M059J (cell line): ENCODE measurements around the gene ABHD3. TPM values are rescaled to one million over a fixed set of nuclear protein-coding genes. Genes with fewer than 3 reads are reported as not detected.
"Not testable (repeated sequence)": the region's sequence is repeated elsewhere in the genome, so short reads cannot be mapped to it uniquely, and the experiment has no call there.

Source experiments
- DNase-seq: peaks from one replicate; pipeline ENCODE4 v3.0.0-alpha.2; 2012; ENCODE audit warnings: low read depth
- total RNA-seq: library from RNA; depleted of rRNA; stranded (reverse); fragments of >200 nt; shearing (Covaris generic); gene quantifications from 2 replicates; pipeline ENCODE4 v1.2.3, GENCODE V29; 2014; rRNA removed

The ABHD3 gene, protein sequence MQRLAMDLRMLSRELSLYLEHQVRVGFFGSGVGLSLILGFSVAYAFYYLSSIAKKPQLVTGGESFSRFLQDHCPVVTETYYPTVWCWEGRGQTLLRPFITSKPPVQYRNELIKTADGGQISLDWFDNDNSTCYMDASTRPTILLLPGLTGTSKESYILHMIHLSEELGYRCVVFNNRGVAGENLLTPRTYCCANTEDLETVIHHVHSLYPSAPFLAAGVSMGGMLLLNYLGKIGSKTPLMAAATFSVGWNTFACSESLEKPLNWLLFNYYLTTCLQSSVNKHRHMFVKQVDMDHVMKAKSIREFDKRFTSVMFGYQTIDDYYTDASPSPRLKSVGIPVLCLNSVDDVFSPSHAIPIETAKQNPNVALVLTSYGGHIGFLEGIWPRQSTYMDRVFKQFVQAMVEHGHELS
- total RNA-seq, result 38.2 and 45.6 TPM in 2 replicates

DNA sequence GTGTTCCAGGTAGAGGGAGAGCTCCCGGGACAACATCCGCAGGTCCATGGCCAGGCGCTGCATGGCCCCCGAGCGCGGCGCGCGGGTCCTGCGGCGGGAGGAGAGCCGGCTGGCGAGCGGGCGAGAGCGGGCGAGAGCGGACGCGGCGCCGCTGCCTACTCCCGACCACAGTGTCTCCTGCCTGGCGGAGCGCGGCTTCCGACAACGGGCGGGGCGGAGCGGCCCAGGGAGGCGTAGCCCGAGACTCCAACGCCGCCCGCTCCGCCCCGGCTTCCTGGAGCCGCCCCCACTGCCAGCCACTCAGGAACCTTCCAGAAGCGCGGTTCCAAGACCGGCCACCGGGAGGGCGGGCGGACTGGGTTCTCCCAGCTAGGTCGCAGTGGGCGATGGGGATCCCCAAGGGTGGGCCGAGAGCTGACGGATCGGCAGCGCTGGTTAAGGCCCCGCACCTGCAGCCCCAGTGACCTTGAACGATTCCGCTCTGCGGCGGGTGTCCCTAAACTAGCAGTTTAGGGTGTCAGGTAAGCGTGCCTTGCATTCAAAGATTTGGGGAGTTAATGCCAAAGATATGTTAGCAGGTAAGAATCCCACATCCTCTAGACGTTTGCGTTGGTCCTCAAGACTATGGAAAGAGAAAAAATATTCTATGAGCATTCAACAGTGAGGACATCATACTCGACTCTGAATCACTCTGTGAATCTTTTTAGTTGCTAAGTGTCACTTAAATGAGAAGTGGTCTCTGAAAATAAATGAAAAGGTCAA, at the start of gene ABHD3:
Gene ABHD3 (minus strand): TSS at position 172 of the 762 bp plus-strand sequence. CDS start 109 bp downstream, at position 63.
- DNase-seq, result peak; percentile 92

DNA sequence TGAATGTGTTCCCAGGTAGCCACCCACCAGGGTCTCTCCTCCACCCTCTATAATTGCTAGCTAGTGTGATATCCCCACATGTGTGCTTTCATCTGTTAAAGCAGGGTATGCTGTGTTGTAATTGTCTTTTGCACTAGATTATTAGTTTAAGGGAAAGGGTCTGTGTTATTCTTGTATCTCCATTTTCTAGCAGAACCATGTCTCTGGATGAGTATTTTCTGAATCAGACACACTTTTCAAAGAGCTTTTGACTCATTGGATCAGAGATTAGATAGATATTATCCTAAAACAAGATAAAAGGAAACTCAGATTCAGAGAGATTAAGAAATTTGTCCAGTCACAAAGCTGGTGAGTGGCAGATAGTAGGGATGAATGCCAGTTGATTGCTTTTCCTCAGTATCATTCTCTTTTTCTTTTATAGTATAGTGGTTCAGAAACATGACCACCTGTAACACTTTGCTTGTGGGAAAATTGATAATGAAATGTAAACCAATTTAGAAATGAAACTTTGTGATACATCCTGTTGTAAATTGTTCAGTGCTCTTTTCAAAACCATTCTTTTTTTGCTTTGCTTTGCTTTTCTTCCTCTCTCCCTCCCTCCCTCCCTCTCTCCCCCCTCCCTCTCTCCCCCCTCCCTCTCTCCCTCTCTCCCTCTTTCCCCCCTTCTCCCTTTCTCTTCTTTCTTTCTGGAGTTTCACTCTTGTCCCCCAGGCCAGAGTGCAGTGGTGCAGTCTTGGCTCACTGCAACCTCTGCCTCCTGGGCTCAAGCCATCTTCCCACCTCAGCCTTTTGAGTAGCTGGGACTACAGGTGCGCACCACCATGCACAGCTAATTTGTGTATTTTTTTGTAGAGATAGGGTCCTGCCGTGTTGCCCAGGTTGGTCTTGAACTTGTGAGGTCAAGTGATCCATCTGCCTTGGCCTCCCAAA, 43.5 kb upstream of the ABHD3 start:
- DNase-seq, result peak; percentile 12

DNA sequence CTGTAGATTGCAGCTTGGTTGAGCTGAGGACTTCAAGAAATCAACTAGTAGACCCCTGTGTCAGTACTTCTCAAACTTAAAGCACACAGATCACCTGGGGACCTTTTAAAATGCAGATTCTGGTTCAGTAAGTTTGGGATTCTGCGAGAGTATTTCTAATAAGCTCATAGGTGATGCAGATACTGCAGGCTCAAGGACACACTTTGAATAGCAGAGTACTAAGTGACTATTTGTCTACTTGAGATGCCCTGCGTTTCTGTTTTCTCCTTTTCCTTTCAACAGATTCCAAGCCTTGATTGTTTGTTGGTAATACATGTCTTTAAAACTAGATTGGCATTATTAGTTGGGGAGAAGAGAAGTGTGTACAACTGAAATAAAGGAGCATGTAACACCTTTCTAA, 42.7 kb upstream of the ABHD3 start:
- no peak for DNase-seq

DNA sequence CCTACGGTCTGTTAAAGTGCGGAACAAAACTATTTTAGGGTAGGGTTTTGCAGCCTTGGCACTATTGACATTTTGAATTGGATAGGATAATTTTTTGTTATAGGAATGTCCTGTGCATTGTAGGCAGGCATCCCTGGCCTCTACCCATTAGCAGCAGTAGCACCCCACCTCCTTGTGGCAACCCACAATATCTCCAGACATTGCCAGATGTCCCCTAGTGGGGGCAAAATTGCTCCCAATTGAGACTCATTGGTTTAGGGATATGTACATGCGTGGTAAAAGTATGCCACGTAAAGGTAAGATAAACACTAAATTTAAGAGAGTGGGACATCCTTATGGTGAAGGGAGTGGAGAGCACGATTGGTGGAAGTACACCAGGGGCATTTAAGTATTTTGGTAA, 40.7 kb upstream of the ABHD3 start:
- DNase-seq, result no peak

DNA sequence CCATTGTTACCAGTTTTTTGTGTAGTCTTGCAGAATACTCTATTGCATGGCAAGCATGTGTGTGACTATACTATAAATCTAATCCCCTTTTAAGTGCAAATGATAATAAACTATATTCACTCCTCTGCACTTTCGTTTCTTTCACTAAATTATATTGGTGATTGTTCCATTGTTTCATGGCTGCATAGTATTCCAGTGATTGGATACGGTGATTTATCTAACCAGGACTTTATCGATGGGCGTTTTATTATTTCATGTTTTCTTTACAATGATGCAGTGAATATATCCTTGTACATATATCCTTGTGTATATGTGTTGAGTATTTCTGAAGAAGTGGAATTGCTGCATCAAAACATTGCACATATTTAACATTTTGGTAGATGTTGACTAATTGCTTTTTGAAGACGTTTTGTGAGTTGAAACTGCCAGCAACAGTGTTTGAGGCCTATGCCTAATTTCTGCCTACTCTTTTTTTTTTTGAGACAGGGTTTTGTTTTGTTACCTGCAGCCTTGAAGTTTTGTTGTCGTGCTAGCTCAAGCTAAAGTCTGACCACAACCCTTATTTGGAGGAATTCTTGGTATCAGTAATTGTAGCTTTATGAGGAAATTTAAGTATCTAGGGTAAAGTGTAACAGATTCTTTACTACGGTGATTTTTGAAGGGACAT, 38.7 kb upstream of the ABHD3 start:
- DNase-seq, result no peak

DNA sequence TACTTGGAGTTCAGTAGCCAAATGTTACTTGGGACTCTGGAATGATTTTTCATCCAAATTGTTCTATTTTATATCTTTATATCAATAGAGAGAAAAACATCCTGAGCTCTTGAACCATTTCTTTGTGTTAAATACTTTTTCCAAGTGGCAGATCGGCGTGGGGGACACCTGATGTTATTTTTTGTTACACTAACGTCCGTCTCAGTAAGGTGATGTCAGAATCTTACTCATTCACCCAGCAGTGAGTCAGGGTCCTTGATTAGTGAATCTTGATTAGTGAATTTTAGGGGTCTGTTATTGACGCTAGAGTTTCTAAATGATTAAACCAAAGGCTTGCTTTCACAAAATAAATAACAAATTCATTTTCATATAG, 37.7 kb upstream of the ABHD3 start:
- DNase-seq, result peak; percentile 51

DNA sequence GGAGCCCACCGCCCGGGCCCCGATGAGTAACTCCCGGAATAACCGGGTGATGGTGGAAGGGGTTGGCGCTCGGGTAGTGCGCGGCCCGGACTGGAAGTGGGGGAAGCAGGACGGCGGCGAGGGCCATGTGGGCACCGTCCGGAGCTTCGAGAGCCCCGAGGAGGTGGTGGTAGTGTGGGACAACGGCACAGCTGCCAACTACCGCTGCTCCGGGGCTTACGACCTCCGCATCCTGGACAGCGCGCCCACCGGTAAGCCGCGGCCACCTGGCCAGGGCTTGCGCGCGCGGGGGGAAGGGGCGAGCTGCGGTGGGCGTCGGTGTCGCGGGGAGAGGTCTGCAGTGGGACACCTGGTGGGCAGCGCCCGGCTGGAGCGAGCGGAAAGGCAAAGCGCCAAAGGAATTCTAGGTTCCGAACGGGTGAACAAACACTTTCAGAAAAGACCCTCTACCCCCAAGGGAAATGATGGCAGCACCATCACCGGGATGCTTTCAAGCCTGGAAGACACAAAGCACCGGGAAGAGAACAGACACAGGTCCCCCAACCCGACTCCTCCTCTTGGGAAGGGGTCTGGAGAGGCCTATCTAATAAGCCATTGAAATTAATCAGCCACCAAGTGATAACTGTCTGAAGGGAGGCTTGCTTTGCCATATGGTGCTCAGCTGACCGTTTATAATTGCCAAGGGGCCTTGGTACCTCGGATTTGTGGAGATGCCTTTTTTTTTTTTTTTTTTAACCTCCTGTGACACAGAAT, 37.2 kb upstream of the ABHD3 start:
- peak; percentile 40 for DNase-seq

DNA sequence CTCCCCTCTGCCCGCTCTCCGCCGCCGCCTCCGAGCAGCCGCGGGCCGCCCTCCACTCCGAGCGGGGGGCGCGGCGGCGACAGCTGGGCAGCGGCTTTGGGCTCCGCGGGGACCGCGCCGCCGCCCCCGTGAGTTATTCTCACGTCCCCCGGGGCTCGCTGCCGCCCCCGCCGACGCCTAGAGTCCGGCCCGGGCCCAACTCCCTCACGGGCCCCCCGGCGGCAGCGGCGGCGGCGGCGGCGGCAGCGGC, 36.7 kb upstream of the ABHD3 start:
- DNase-seq, result no peak

DNA sequence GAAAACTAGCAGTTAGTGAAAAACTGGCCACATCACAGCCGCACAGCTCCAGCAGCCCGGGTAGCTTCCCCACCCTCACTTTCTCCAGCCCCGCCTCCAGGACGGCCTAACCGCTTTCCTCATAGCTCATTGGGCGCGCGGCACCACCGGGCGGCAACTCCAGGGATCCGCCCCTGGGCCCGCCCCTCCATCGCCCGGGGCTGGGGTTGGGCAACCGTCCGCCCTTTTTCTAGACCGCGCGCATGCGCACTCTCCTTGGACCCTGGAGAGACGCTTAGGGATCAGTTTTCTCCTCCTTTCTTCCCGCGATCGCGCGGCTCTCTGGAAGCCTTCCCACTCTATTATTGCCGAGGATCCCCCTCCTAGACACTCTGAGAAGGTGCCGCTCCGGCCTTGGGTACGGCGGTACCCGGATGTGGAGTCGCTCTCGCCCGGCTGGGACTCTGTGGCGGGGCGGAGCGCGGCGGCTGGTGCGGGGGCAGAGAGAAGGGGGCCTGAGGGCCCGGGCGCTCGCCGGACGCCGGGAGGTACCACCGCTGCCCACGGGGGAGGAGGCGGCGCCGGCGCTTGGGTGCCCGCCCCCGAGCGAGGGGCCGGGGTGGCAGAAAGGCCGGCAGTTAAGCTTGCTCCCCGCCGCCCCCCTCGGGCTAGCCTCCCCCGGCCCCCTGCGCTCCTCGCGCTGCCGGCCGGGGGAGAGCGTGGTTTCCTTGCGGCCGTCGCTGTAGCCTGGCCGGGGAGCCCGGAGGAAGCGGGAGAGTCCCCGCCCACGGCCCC, 36.2 kb upstream of the ABHD3 start, which contains the start of gene MIB1:
Gene MIB1 (plus strand): TSS at position 255 of the 774 bp plus-strand sequence. CDS start 792 bp downstream, outside the sequence.
- peak; percentile 97 for DNase-seq

DNA sequence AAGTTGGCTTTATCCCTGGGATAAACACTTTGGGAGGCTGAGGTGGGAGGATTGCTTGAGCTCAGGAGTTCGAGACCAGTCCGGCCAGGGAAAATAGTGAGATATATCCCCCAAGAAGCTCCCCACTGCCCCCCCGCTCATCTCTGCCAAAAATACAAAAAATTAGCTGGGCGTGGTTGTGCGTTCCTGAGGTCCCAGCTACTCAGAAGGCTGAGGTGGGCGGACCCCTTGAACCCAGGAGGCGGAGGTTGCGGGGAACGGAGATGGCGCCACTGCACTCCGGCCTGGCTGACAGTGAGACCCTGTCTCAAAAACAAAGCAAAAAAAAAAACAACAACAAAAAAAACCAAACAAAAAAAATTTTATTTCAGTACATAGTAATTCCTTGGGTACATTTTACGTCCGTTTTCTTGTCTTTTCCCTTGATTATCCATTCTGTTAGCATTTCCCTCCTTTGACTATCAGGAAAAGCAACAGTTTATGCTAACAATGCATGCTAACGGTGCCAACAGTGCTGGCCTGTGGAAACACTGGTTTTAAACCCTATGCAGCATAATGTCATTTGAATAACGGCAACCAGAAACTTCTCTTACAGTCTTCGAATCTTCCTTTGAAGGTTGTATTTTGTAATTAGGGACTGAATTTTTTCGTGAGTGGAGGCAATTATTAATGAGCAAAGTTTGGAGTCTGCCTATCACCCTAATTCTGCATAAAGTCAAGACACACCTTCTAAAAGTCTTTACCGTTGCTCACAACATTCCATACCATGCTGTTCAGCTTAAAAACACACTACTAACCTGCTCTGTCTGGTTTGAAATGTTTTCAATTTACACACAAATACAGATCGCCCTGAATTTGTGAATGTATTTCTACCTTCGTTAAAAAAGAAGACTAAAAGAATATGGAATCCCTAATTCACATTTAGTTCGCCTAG, 35.3 kb upstream of the ABHD3 start:
- no peak for DNase-seq

DNA sequence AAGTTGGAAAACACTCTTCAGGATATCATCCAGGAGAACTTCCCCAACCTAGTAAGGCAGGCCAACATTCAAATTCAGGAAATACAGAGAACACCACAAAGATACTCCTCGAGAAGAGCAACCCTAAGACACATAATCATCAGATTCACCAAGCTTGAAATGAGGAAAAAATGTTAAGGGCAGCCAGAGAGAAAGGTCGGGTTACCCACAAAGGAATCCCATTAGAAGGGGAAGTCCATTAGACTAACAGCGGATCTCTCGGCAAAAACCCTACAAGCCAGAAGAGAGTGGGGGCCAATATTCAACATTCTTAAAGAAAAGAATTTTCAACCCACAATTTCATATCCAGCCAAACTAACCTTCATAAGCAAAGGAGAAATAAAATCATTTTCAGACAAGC, 32.4 kb upstream of the ABHD3 start:
- not testable (repeated sequence) for DNase-seq

DNA sequence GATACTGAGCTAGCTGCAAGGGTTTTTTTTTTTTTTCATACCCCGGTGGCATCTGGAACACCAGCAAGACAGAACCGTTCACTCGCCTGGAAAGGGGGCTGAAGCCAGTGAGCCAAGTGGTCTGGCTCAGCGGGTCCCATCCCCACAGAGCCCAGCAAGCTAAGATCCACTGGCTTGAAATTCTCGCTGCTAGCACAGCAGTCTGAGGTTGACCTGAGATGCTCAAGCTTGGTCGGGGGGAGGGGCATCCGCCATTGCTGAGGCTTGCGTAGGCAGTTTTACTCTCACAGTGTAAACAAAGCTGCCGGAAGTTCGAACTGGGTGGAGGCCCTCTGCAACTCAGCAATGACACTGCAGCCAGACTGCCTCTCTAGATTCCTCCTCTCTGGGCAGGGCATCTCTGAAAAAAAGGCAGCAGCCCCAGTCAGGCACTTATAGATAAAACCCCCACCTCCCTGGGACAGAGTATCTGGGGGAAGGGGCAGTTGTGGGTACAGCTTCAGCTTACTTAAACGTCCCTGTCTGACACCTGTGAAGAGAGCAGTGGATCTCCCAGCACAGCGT, 31.0 kb upstream of the ABHD3 start:
- DNase-seq, result no peak

DNA sequence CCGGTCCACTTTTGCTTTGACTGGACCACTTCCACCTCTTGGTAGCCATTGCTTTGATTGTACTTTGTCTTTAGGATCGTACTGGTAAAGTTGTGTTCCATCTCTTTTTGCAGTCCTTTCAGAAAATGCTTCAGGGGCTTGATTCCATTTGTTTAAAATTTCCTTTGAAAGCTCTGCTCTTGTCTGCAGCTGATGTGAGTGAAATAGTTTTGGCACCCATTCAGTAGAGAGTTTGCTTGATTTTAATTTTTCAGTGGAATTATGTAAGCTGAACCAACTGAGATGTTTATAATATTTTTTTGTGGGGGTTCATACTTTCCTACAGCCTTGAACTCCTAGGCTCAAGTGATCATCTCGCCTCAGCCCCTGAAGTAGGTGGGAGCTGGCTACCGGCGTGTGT, 28.4 kb upstream of the ABHD3 start:
- no peak for DNase-seq

DNA sequence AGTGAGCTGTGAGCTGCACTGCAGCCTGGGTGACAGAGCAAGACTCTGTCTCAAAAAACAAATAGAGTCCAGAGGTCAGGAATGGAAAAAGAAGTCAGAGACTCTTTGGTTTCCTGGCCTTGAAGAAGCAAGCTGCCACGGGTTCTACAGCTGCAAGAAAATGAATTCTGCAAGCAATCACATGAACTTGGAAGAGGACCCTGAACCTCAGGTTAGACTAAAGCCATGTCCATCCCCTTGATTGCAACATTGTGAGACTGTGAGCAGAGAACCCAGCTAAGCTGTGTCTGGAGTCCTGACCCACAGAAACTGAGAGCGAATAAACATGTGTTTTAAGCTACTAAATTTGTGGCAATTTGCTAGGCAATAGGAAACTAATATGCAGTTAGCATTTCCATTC, 23.1 kb upstream of the ABHD3 start:
- no peak for DNase-seq

DNA sequence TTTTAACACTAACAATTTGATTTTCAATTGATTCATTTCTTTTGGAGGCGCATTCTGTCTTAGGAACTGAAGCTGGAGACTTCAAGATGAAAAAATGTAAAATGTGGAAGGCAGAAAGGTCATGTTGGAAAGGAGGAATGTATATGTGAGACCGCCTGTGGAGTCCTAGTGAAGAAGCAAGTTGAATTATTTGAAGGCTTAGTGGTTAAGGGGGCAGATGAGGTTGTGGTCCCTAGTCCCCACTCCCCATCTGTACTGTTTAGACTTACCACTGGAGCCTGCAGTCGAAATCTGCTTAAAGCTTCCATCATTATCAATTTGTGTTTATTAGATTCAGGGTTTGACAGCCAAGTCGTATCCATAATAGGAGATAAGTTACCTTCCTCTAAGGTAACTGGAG, 20.6 kb upstream of the ABHD3 start:
- DNase-seq, result no peak

DNA sequence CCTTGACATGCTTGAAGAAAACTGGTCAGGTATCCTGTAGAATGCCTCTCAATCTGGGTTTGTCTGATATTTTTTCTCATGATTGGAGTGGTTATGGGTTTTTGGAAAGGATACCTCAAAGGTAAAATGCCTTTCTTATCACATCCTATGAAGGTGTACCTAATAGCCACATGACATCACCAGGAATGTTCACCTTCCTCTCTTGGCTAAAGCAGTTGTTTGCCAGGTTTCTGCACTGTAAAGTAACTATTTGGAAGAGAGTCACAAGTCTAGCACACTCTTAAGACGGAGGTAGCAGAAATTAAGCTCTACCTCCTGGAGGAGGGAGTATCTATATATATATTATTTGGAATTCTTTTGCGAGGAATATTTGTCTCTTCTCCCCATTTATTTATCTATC, 18.1 kb upstream of the ABHD3 start:
- no peak for DNase-seq

DNA sequence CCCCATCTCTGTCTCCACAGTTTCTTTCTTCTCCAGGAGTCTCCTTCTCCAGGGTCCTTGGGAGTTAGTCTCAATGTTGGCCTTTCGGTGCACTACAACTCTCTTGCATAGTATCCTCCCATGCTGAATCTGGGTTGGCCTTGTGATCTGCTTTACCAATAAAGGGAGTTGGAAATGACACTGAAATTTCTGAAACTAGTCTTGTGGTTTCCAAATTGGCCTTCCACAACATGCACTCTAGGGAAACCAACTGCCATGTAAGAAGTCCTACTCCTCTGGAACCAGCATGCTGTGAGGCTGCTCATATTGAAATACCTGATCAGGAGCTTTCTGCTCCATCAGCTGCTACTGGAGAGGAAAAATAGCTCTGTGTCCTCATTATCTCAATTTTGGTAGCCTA, 9.9 kb upstream of the ABHD3 start:
- no peak for DNase-seq

DNA sequence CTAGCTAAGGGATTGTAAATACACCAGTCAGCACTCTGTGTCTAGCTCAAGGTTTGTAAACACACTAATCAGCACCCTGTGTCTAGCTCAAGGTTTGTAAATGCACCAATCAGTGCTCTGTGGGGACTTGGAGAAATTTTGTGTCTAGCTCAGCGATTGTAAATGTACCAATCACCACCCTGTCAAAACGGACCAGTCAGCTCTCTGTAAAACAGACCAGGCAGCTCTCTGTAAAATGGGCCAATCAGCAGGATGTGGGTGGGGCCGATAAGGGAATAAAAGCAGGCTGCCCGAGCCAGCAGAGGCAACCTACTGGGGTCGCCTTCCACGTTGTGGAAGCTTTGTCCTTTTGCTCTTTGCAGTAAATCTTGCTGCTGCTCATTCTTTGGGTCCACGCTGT, 2.6 kb upstream of the ABHD3 start:
- not testable (repeated sequence) for DNase-seq
